Gastrocnemius medialis (tissue), 4 donors: ENCODE measurements around the gene RNF175.

Source experiments
- POLR2A ChIP-seq, 2 donors: fragments of 450-650 bp; IDR thresholded peaks; one replicate each; pipeline ENCODE4 v1.6.1; 2017; ENCODE audit warnings: antibody characterized with exemption in 2 of 2, mild to moderate bottlenecking in 2 of 2, moderate library complexity in 2 of 2
- TF ChIP-seq, protein P1 (sequence below), 5 experiments: fragments of 450-650 bp in 3 of 5; fragments of 200-600 bp in 2 of 5; sonication (generic) in 2 of 5; IDR thresholded peaks in 4 of 5; conservative IDR thresholded peaks in 1 of 5; 1 replicate in 4 of 5; 2 replicates in 1 of 5; pipeline ENCODE4 v1.5.1; 2016 to 2019; ENCODE audit warnings: antibody characterized with exemption in 5 of 5, mild to moderate bottlenecking in 3 of 5, moderate library complexity in 3 of 5

DNA sequence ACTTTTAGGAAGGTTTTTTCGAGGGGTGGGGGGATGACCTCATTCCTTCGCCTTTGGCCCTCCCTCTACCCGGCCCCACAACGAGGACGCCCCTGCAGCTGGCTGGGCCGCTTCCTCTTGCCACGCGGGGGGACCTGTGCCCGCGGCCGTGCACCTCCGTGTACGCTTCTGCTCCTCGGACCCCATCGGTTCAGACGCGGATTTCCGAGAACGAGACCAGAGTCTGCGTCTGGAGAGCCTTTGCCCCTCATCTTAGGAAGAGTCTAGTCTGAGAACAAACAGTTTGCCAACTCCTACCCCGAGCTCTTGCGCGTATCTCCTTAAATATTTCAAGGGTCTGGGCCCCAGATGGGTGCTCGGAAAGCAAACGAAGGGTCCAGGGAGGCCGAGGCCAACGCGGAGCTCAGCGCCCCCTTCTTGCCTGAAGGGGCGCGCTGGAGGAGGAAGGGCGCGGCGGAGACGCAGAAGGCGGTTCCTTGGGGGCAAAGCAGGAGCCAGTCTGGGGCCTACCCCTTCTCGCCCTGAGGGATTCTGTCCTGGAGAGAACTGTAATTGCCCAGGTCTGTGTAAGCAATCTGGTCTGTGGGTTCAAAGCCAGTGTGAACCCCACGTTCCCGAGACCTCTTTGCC lies 32.9 kb upstream of the RNF175 start:
- TF ChIP-seq, protein P1, sequence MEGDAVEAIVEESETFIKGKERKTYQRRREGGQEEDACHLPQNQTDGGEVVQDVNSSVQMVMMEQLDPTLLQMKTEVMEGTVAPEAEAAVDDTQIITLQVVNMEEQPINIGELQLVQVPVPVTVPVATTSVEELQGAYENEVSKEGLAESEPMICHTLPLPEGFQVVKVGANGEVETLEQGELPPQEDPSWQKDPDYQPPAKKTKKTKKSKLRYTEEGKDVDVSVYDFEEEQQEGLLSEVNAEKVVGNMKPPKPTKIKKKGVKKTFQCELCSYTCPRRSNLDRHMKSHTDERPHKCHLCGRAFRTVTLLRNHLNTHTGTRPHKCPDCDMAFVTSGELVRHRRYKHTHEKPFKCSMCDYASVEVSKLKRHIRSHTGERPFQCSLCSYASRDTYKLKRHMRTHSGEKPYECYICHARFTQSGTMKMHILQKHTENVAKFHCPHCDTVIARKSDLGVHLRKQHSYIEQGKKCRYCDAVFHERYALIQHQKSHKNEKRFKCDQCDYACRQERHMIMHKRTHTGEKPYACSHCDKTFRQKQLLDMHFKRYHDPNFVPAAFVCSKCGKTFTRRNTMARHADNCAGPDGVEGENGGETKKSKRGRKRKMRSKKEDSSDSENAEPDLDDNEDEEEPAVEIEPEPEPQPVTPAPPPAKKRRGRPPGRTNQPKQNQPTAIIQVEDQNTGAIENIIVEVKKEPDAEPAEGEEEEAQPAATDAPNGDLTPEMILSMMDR (IDR thresholded peaks at IDR 0.05 in 4 of 5, conservative IDR thresholded peaks at IDR 0.05 in 1 of 5): no peak
- TF ChIP-seq POLR2A (IDR thresholded peaks at IDR 0.05): no peak
